Spleen (tissue), 7 donors: ENCODE measurements around the gene SLAMF7.
"Not testable (repeated sequence)": the region's sequence is repeated elsewhere in the genome, so short reads cannot be mapped to it uniquely, and the experiment has no call there.

Experiments used
- CTCF ChIP-seq, 11 experiments: fragments of 200-600 bp in 7 of 11; fragments of 450-650 bp in 4 of 11; sonication (generic) in 4 of 11; IDR thresholded peaks in 8 of 11; conservative IDR thresholded peaks in 3 of 11; 1 replicate in 7 of 11; 2 replicates in 4 of 11; pipeline versions ENCODE4 v1.4.0 to v1.8.0; 2016 to 2021; ENCODE audit warnings: antibody characterized with exemption in 11 of 11, inconsistent platforms in 4 of 11, mild to moderate bottlenecking in 1 of 11
- POLR2A ChIP-seq, 3 donors: fragments of 450-650 bp; IDR thresholded peaks; one replicate each; pipeline ENCODE4 v1.5.1; 2017; ENCODE audit warnings: antibody characterized with exemption in 3 of 3, mild to moderate bottlenecking in 1 of 3
- POLR2AphosphoS5 ChIP-seq, 3 donors: sonication (generic); formaldehyde crosslinking; IDR thresholded peaks; one replicate each; pipeline ENCODE4 v1.5.1; 2017; ENCODE audit warnings: antibody characterized with exemption in 3 of 3
- donor health status: DM: no; HTN: no; CAD: no; lungs with moderate emphysema.
- donor health status: DM: no; HTN: no; CAD: no.
- donor health status: DM: no; HTN: no; CAD: no.

DNA sequence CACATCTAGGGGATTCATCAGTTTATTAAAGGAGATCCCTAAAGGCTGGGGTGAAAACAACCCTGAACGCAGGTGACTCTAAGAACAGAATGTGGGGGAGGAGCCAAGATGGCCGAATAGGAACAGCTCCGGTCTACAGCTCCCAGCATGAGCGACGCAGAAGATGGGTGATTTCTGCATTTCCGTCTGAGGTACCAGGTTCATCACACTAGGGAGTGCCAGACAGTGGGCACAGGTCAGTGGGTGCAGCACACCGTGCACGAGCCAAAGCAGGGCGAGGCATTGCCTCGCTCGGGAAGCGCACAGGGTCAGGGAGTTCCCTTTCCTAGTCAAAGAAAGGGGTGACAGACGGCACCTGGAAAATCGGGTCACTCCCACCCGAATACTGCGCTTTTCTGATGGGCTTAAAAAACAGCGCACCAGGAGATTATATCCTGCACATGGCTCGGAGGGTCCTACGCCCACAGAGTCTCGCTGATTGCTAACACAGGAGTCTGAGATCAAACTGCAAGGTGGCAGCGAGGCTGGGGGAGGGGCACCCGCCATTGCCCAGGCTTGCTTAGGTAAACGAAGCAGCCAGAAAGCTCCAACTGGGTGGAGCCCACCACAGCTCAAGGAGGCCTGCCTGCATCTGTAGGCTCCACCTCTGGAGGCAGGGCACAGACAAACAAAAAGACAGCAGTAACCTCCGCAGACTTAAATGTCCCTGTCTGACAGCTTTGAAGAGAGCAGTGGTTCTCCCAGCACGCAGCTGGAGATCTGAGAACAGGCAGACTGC, 44.1 kb downstream of the SLAMF7 start:
- not testable (repeated sequence) for TF ChIP-seq CTCF (IDR thresholded peaks at IDR 0.05 in 8 of 11, conservative IDR thresholded peaks at IDR 0.05 in 3 of 11); POLR2AphosphoS5 (IDR thresholded peaks at IDR 0.05); POLR2A (IDR thresholded peaks at IDR 0.05)
